NCI-H2227 (cell line): ENCODE results near the gene GLP2R.
A peak's percentile ranks its signal among the peaks of the same experiment; 100 is the strongest.
"Not testable (repeated sequence)": the region's sequence is repeated elsewhere in the genome, so short reads cannot be mapped to it uniquely, and the experiment has no call there.

ENCODE experiments used
- DNase-seq: peaks from one replicate; lab custom pipeline; 2025; ENCODE audit not compliant: unreplicated experiment; lab: John Stamatoyannopoulos, UW

GLP2R gene

GRCh38 chr17:9918352-9918751, 92.6 kb downstream of the GLP2R start:
- DNase-seq, result no peak

- DNase-seq, result no peak
These were observed 93.2 kb downstream of the GLP2R start for GRCh38 chr17:9918804-9919352.

GRCh38 chr17:9921216-9921615, 95.5 kb downstream of the GLP2R start:
- DNase-seq, result not testable (repeated sequence)

GRCh38 chr17:9922012-9922848, 96.5 kb downstream of the GLP2R start:
- DNase-seq, result no peak

GRCh38 chr17:9924735-9925191, 99.0 kb downstream of the GLP2R start:
- DNase-seq, result peak; percentile 66

GRCh38 chr17:9925457-9925856, 99.7 kb downstream of the GLP2R start:
- DNase-seq, result no peak

GRCh38 chr17:9926150-9926804, 100.6 kb downstream of the GLP2R start:
- no peak for DNase-seq

- peak; percentile 56 for DNase-seq
These were observed 103.0 kb downstream of the GLP2R start for GRCh38 chr17:9928601-9929333.

- no peak for DNase-seq
These were observed 104.1 kb downstream of the GLP2R start for GRCh38 chr17:9929871-9930270.

- DNase-seq, result no peak
These were observed 105.5 kb downstream of the GLP2R start for GRCh38 chr17:9931144-9931741.

GRCh38 chr17:9932491-9932890, 106.8 kb downstream of the GLP2R start:
- no peak for DNase-seq

GRCh38 chr17:9934331-9934730, 108.6 kb downstream of the GLP2R start:
- no peak for DNase-seq

GRCh38 chr17:9935408-9935807, 109.7 kb downstream of the GLP2R start:
- no peak for DNase-seq

GRCh38 chr17:9936095-9936494, 110.4 kb downstream of the GLP2R start:
- DNase-seq, result no peak

GRCh38 chr17:9937241-9937761, 111.6 kb downstream of the GLP2R start:
- no peak for DNase-seq

GRCh38 chr17:9937901-9938300, 112.2 kb downstream of the GLP2R start:
- DNase-seq, result no peak

- DNase-seq, result no peak
These were observed 113.0 kb downstream of the GLP2R start for GRCh38 chr17:9938764-9939163.

- no peak for DNase-seq
These were observed 115.1 kb downstream of the GLP2R start for GRCh38 chr17:9940841-9941240.

GRCh38 chr17:9941305-9941704, 115.6 kb downstream of the GLP2R start:
- DNase-seq, result no peak
